Pancreas (tissue), 10 donors: ENCODE measurements around the gene SLC27A1. TPM values are rescaled to one million over a fixed set of nuclear protein-coding genes. Genes with fewer than 3 reads are reported as not detected.

Source experiments
- ATAC-seq, 4 donors: fragments of 200-7000 bp; cut with Tn5 transposase; one replicate each; pipeline versions ENCODE4 v1.8.0 to v1.9.1; 2020; ENCODE audit warnings: mild to moderate bottlenecking in 4 of 4, moderate library complexity in 4 of 4
- DNase-seq, 6 donors: peaks; one replicate each; pipeline ENCODE4 v3.0.0-alpha.2; 2020
- FAIRE-seq: peaks from 2 replicates; lab custom pipeline; 2012; peaks lifted over from hg19 to GRCh38; lab: Jason Lieb, UNC
- H3K27ac ChIP-seq, 4 donors: fragments of 200-600 bp; sonication (generic); 1 replicate in 3 of 4; 2 replicates in 1 of 4; pipeline versions ENCODE4 v1.5.0 to v1.8.0; 2020
- H3K27me3 ChIP-seq, 4 donors: fragments of 200-600 bp; one replicate each; pipeline ENCODE4 v1.8.0; 2021
- H3K36me3 ChIP-seq, 3 donors: fragments of 200-600 bp; sonication (generic) in 1 of 3; one replicate each; pipeline versions ENCODE4 v1.5.0 to v1.8.0; 2020 to 2021
- H3K4me1 ChIP-seq, 3 donors: fragments of 200-600 bp; one replicate each; pipeline ENCODE4 v1.8.0; 2021
- H3K4me3 ChIP-seq, 4 donors: fragments of 200-600 bp; sonication (generic) in 2 of 4; one replicate each; pipeline versions ENCODE4 v1.5.0 to v1.8.0; 2020 to 2021
- H3K9me3 ChIP-seq, 4 donors: fragments of 200-600 bp; one replicate each; pipeline ENCODE4 v1.8.0; 2021
- CTCF ChIP-seq, 4 donors: fragments of 200-600 bp; sonication (generic) in 3 of 4; IDR thresholded peaks; one replicate each; pipeline versions ENCODE4 v1.5.0 to v1.8.0; 2021; ENCODE audit warnings: antibody characterized with exemption in 4 of 4
- WGBS, 2 donors: extraction: QIAGEN DNeasy Blood & Tissue Kit; methylation state at CpG; one replicate each; pipeline ENCODE4 v1.1.7; 2013; 5-methylcytosine and 5-hydroxymethylcytosine counted together
- intact Hi-C, 3 donors: fragments of 100-400 bp; cut with DNase I; formaldehyde crosslinking; loops; one replicate each; pipeline versions ENCODE4 v1.11.1 to v1.14.2; 2022
- polyA plus RNA-seq, 2 donors: library from polyadenylated mRNA; stranded (reverse); fragments of 200-250 nt; gene quantifications; one replicate each; pipeline ENCODE4 v1.2.3, GENCODE V29; 2013
- total RNA-seq, 6 donors: library from RNA; stranded (reverse); fragmentation: NEBNext Ultra II Directional in 4 of 6; extraction: Animal tissue kit (Norgen Biotek cat#: 25700) in 4 of 6; gene quantifications; one replicate each; pipeline versions ENCODE4 v1.2.1 to v1.2.4, GENCODE V29; 2021 to 2023
- donor health status: healthy with polysubstance abuse.
- donor health status: DM: no; HTN: no; CAD: no; lungs with moderate emphysema.
- donor health status: DM: no; HTN: no; CAD: no.
- donor health status: control.
- donor health status: control.
- donor health status: Bipolar disorder and iron deficiency.
- donor health status: DM: yes; HTN: yes; CAD: no.
- donor health status: DM: no; HTN: no; CAD: no.
- donor health status: DM: no; HTN: no; CAD: no.
- donor health status: DM: yes; HTN: yes; CAD: no.

The SLC27A1 gene
- total and polyA plus RNA-seq, 8 donors: 9.4 to 37.1 (median 11.4) TPM

GRCh38 chr19:17524651-17525050 is 54.3 kb downstream of the SLC27A1 start:
- Histone ChIP-seq H3K27ac (no peak overlapping the region), H3K9me3 (no peaks in the 10 kb centered on the region), H3K4me3 (no peak overlapping the region), H3K36me3 (peaks cover 0 to 5% (median 0%) of the 10 kb centered on the region in 3 donors), H3K4me1 (no peaks in the 10 kb centered on the region), H3K27me3 (no peaks in the 10 kb centered on the region)
- intact Hi-C loops: no loop called here
- DNase-seq: no peak
- no peak for TF ChIP-seq CTCF (IDR thresholded peaks at IDR 0.05)
- WGBS, 2 donors: 81 to 83% methylated on average over 4 of the region's 4 CpGs
- ATAC-seq: no peak
- FAIRE-seq: no peak

- 64 to 67% methylated on average over 9 of the region's 9 CpGs for WGBS, 2 donors
- Histone ChIP-seq H3K27ac (no peak overlapping the region), H3K27me3 (no peaks in the 10 kb centered on the region), H3K36me3 (peaks cover 0 to 5% (median 0%) of the 10 kb centered on the region in 3 donors), H3K4me3 (no peak overlapping the region), H3K9me3 (no peaks in the 10 kb centered on the region), H3K4me1 (no peaks in the 10 kb centered on the region)
- FAIRE-seq (no peak), DNase-seq (no peak), ATAC-seq (no peak)
- intact Hi-C loops: no loop called here
- TF ChIP-seq CTCF (IDR thresholded peaks at IDR 0.05): no peak
Observed at GRCh38 chr19:17525141-17525540, 54.8 kb downstream of the SLC27A1 start.

- FAIRE-seq: no peak
- Histone ChIP-seq H3K27ac (no peak overlapping the region), H3K36me3 (no peaks in the 10 kb centered on the region), H3K9me3 (no peaks in the 10 kb centered on the region), H3K4me3 (no peak overlapping the region), H3K27me3 (no peaks in the 10 kb centered on the region), H3K4me1 (no peaks in the 10 kb centered on the region)
- no peak for DNase-seq
- ATAC-seq: no peak
- TF ChIP-seq CTCF (IDR thresholded peaks at IDR 0.05): no peak
- 47 to 60% methylated on average over 12 to 16 of the region's 16 CpGs for whole genome bisulfite sequencing, 2 donors
- intact Hi-C loops: no loop called here
Observed at GRCh38 chr19:17526922-17527321, 56.6 kb downstream of the SLC27A1 start.

GRCh38 chr19:17527326-17527725 is 57.0 kb downstream of the SLC27A1 start:
- intact Hi-C loops: no loop called here
- no peaks in the 10 kb centered on the region for H3K36me3 ChIP-seq
- no peak overlapping the region for H3K4me3 ChIP-seq
- 64 to 74% methylated on average over 9 to 10 of the region's 10 CpGs for WGBS, 2 donors
- FAIRE-seq: no peak
- H3K4me1 ChIP-seq: no peaks in the 10 kb centered on the region
- no peak for TF ChIP-seq CTCF (IDR thresholded peaks at IDR 0.05)
- no peak for ATAC-seq
- DNase-seq: no peak
- no peak overlapping the region for H3K27ac ChIP-seq
- H3K27me3 ChIP-seq: no peaks in the 10 kb centered on the region
- no peaks in the 10 kb centered on the region for H3K9me3 ChIP-seq

- H3K27ac ChIP-seq: no peak overlapping the region
- H3K27me3 ChIP-seq: no peaks in the 10 kb centered on the region
- no peaks in the 10 kb centered on the region for H3K36me3 ChIP-seq
- 76 to 82% methylated on average over 3 of the region's 3 CpGs for WGBS, 2 donors
- FAIRE-seq (no peak), ATAC-seq (no peak), DNase-seq (no peak)
- intact Hi-C loops: no loop called here
- TF ChIP-seq CTCF (IDR thresholded peaks at IDR 0.05): no peak
- no peaks in the 10 kb centered on the region for H3K4me1 ChIP-seq
- H3K4me3 ChIP-seq: no peak overlapping the region
- no peaks in the 10 kb centered on the region for H3K9me3 ChIP-seq
Observed at GRCh38 chr19:17528610-17529009, 58.3 kb downstream of the SLC27A1 start.
